ENCODE results near the gene PPDPF. TPM values are rescaled to one million over a fixed set of nuclear protein-coding genes. Genes with fewer than 3 reads are reported as not detected.

Gene PPDPF
- total and polyA plus RNA-seq, 11 donors, result 182 to 442 (median 269) TPM

- WGBS, 4 donors, result 52 to 66% (median 63%) methylated on average over 19 to 35 of the region's 35 CpGs
- Histone ChIP-seq H3K27ac (no peak overlapping the region), H3K4me3 (peak overlapping the region in 1 of 12 donors; percentile 51), H3K4me1 (peaks cover 0 to 28% (median 13%) of the 10 kb centered on the region in 12 donors), H3K9me3 (no peaks in the 10 kb centered on the region), H3K36me3 (no peaks in the 10 kb centered on the region), H3K27me3 (peaks cover 0 to 41% (median 2%) of the 10 kb centered on the region in 9 donors)
- intact Hi-C loops (cut with DNase I), result loop anchor here in 9 of 10 donors (2.0 to 10.0 kb wide), 11 partner anchors 41 to 588 kb away; partner anchors contain the start of genes ABHD16B (in 3 of the 9), TPD52L2 (in 2 of the 9) and STMN3 (in 1 of the 9)
- DNase-seq (peak in 3 of 5 donors; percentile 26 to 67 (median 33)), ATAC-seq (no peak)
- TF ChIP-seq POLR2A (IDR thresholded peaks at IDR 0.05) (no peak), CTCF (IDR thresholded peaks at IDR 0.05) (no peak)
Observed at GRCh38 chr20:63536241-63536977, 15.8 kb downstream of the PPDPF start.

GRCh38 chr20:63536997-63537524, 16.5 kb downstream of the PPDPF start, which contains the start of gene PTK6:
TSS of gene PTK6 (minus strand) at chr20:63537376. CDS start at chr20:63537314, 62 bp downstream.
- Histone ChIP-seq H3K4me3 (peak within 1 kb of the TSS in 10 of 12 donors; percentile 15 to 51 (median 38)), H3K27me3 (peaks cover 0 to 41% (median 2%) of the 10 kb centered on the region in 9 donors), H3K36me3 (no peaks in the 10 kb centered on the region), H3K9me3 (no peaks in the 10 kb centered on the region), H3K4me1 (peaks cover 0 to 28% (median 13%) of the 10 kb centered on the region in 12 donors), H3K27ac (peak within 1 kb of the TSS in 7 of 12 donors; percentile 12 to 91 (median 39))
- TF ChIP-seq CTCF (IDR thresholded peaks at IDR 0.05), result no peak
- ATAC-seq (peak in 2 of 4 donors; percentile 8 to 37), DNase-seq (peak in 3 of 5 donors; percentile 57 to 80 (median 67))
- 73 to 82% (median 78%) methylated on average over 16 to 29 of the region's 29 CpGs for WGBS, 4 donors
- intact Hi-C loops (cut with DNase I), result loop anchor here in 9 of 10 donors (2.0 to 10.0 kb wide), 11 partner anchors 40 to 588 kb away; partner anchors contain the start of genes ABHD16B (in 3 of the 9), TPD52L2 (in 2 of the 9) and STMN3 (in 1 of the 9)

- Histone ChIP-seq H3K9me3 (no peaks in the 10 kb centered on the region), H3K4me1 (peaks cover 0 to 28% (median 13%) of the 10 kb centered on the region in 12 donors), H3K27me3 (peaks cover 0 to 41% (median 2%) of the 10 kb centered on the region in 9 donors), H3K27ac (peak overlapping the region in 7 of 12 donors; percentile 12 to 91 (median 39)), H3K4me3 (peak overlapping the region in 10 of 12 donors; percentile 15 to 51 (median 38)), H3K36me3 (no peaks in the 10 kb centered on the region)
- intact Hi-C loops (cut with DNase I), result loop anchor here (1.0 to 10.0 kb wide), 15 partner anchors 40 to 587 kb away; partner anchors contain the start of genes ABHD16B (in 3 of the 10), TPD52L2 (in 3 of the 10) and STMN3 (in 1 of the 10)
- peak; percentile 84 to 90 (median 87) for ATAC-seq
- TF ChIP-seq POLR2A (IDR thresholded peaks at IDR 0.05) (no peak), CTCF (IDR thresholded peaks at IDR 0.05) (peak; percentile 94 to 98 (median 96))
- DNase-seq, result peak; percentile 80 to 95 (median 87)
- WGBS, 4 donors, result 17 to 19% (median 18%) methylated on average over 29 to 34 of the region's 34 CpGs
Observed at GRCh38 chr20:63537525-63538203, 17.1 kb downstream of the PPDPF start.
